ENCODE data around the gene LGR5. TPM values are rescaled to one million over a fixed set of nuclear protein-coding genes. Genes with fewer than 3 reads are reported as not detected.

The LGR5 gene
- under 1 TPM in 2 of 3 donors, not detected in 1; 0.03 to 0.16 TPM for polyA plus RNA-seq

DNA sequence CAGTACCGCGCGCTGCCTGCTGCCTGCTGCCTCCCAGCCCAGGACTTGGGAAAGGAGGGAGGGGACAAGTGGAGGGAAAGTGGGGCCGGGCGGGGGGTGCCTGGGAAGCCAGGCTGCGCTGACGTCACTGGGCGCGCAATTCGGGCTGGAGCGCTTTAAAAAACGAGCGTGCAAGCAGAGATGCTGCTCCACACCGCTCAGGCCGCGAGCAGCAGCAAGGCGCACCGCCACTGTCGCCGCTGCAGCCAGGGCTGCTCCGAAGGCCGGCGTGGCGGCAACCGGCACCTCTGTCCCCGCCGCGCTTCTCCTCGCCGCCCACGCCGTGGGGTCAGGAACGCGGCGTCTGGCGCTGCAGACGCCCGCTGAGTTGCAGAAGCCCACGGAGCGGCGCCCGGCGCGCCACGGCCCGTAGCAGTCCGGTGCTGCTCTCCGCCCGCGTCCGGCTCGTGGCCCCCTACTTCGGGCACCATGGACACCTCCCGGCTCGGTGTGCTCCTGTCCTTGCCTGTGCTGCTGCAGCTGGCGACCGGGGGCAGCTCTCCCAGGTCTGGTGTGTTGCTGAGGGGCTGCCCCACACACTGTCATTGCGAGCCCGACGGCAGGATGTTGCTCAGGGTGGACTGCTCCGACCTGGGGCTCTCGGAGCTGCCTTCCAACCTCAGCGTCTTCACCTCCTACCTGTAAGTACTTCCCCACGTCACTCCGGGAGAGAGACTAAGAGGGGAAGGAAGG is at the start of gene LGR5:
Gene LGR5 (plus strand): TSS at position 186 of the 732 bp plus-strand sequence. CDS start 283 bp downstream, at position 469.
- no peak within 1 kb of the TSS for H3K27ac ChIP-seq (ENCODE audit: low read depth, low read length)
- 0 to 1% (median 0%) methylated on average over 51 to 65 of the region's 65 CpGs for WGBS, 3 donors

DNA sequence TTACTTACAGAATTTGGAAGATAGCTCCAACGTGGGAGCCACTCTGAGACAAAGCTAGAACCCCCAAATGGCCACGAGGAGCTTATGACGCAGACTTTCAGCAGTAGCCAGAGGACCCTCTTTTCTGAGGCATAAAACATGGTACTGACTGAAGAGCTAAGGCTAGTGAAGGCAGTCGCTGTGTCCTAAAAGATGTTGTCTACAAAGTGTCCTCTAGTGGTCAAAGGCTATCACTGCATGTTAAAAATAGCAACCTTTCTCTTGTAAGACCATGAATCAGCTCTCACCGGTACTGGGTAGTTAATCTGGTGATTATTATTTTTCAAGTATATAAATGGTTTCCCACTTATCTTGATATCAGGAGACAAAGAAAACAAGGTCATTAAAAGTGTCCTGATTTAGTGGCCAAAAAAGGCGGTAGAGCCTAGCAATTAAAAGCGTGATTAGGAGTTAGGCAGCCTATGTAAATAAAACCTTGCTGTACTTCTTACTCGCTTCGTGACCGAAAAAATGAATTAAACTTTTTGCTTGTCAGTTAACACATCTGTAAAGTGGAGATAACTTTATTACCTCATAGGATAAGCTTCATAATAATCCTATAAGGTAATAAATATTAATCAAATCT is 47.0 kb upstream of the LGR5 start:
- 19 to 52% (median 48%) methylated on average over 10 of the region's 10 CpGs for WGBS, 3 donors
- H3K27ac ChIP-seq (ENCODE audit: low read depth, low read length), result no peak overlapping the region

- no peak overlapping the region for H3K27ac ChIP-seq (ENCODE audit: low read depth, low read length)
- WGBS, 3 donors, result 39 to 63% (median 54%) methylated on average over 4 of the region's 4 CpGs
Measured at GRCh38 chr12:71393625-71394024, 46.0 kb upstream of the LGR5 start.

- 72 to 95% (median 79%) methylated on average over 1 of the region's 1 CpG for WGBS, 3 donors
- H3K27ac ChIP-seq (ENCODE audit: low read depth, low read length), result no peak overlapping the region
Measured at GRCh38 chr12:71397433-71397954, 42.1 kb upstream of the LGR5 start.

GRCh38 chr12:71399197-71399596 is 40.4 kb upstream of the LGR5 start:
- H3K27ac ChIP-seq (ENCODE audit: low read depth, low read length), result no peak overlapping the region
- 66 to 76% (median 68%) methylated on average over 2 of the region's 2 CpGs for WGBS, 3 donors

DNA sequence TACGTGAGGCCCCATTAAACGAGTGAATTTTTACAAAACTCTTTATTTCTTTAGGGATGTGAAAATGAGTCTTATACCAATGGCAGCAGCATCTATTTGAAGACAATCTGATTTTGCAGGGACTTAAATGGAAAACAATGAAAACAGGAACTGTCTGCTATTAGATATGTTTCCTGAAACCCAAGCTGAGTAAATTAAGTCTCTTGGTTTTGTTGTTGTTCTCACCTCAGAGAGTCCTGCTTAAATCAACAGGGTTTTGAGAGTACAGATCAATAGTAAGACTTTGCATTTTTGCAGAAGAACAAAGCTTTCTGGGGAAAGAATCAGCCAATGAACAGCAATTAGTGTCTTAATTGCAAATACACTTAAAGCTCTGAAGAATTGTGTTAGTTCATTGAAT is 39.1 kb upstream of the LGR5 start:
- H3K27ac ChIP-seq (ENCODE audit: low read depth, low read length), result no peak overlapping the region
- WGBS, 3 donors, result 53 to 86% (median 55%) methylated on average over 2 of the region's 2 CpGs

- 90 to 97% (median 90%) methylated on average over 1 of the region's 1 CpG for WGBS, 3 donors
- no peak overlapping the region for H3K27ac ChIP-seq (ENCODE audit: low read depth, low read length)
Measured at GRCh38 chr12:71405884-71406283, 33.7 kb upstream of the LGR5 start.

GRCh38 chr12:71407732-71408131 is 31.9 kb upstream of the LGR5 start:
- no peak overlapping the region for H3K27ac ChIP-seq (ENCODE audit: low read depth, low read length)
- 85 to 98% (median 91%) methylated on average over 1 of the region's 1 CpG for WGBS, 3 donors

- H3K27ac ChIP-seq (ENCODE audit: low read depth, low read length), result no peak overlapping the region
Measured at GRCh38 chr12:71410844-71411243, 28.8 kb upstream of the LGR5 start.

DNA sequence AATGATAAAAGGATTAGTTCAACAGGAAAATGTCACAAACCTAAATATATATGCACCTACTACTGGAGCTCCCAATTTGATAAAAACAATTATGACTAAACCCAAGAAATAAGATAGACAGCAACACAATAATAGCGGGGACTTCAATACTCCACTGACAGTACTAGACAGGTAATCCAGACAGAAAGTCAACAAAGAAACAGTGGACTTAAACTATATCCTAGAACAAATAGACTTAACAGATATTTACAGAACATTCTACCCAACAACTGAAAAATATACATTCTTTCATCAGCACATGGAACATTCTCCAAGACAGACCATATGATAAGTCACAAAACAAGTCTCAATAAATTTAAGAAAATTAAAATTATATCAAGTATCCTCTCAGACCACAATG is 28.0 kb upstream of the LGR5 start:
- WGBS, 3 donors, result 90 to 96% (median 93%) methylated on average over 1 of the region's 1 CpG

GRCh38 chr12:71415336-71416231 is 24.0 kb upstream of the LGR5 start:
- 15 to 25% (median 23%) methylated on average over 7 of the region's 7 CpGs for WGBS, 3 donors
- H3K27ac ChIP-seq (ENCODE audit: low read depth, low read length), result no peak overlapping the region

More for the DNA sequence above, 28.0 kb upstream of the LGR5 start:
- no peak overlapping the region for H3K27ac ChIP-seq (ENCODE audit: low read depth, low read length)

GRCh38 chr12:71417181-71417580 is 22.4 kb upstream of the LGR5 start:
- 94 to 95% (median 94%) methylated on average over 3 of the region's 3 CpGs for WGBS, 3 donors
- H3K27ac ChIP-seq (ENCODE audit: low read depth, low read length), result no peak overlapping the region

DNA sequence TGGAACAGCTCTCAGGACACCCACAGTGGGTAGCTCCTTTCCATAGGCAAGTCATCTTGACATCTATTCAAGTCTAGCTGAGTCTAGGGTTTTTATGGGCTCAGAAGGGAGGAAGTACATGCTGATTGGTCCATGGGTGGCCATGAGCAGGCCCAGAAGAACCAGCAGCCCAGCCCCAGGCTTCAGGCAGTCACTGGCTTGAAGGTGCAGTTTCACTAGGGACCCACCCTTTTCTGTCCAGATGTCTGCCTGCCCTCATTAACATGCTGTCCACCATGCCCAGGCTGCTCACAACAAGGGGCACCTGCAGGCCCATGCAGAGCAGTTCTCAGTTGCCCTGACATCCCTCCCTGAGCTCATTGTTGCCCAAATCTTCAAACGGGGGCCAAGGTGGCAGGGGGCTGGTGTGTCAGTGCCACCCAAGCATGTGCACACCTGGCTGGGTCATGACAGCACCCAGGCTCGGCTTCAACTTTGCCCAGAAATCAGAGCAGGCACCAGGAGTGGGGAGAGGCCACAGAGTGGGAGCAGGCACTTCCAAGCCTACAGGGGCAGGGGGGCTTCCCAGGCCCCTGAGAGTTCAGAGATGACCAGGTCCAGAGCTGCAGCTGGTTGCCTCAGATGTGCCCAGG is 18.7 kb upstream of the LGR5 start:
- no peak overlapping the region for H3K27ac ChIP-seq (ENCODE audit: low read depth, low read length)
- WGBS, 3 donors, result 83 to 92% (median 87%) methylated on average over 2 of the region's 2 CpGs

DNA sequence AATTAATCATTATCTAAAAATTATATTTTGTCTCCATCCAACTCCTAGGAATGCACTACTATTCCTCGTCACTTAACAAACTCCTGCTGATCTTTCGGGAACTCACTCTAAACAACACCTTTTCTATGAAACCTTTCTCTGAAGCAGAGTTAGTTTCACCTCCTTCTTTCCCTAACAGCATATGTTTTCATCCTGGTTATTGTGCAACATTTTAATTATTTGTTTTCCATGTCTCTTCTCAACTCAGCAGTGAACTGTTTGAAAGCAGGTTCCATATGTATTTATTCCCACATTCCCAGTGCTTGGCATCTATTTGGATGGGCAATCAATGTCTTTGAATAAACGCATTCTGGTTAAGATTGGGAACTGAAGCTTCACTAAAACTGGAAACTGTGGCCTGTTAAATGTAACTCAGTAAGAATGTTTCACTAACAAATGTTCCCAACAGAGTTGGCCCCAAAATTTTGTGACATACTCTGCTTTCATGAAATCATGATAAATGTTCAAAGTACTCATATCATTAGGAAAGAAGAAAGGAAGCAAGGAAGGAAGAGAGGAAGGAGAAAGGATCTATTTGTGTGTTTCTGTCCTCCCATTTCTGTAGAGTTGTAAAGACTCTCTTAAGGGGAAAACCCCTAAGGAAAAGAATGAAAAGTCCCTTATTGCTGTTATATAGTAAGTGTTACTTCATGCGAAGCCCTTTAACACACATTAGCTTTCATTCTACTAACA is 13.9 kb upstream of the LGR5 start:
- WGBS, 3 donors, result 84 to 92% (median 85%) methylated on average over 4 of the region's 4 CpGs
- H3K27ac ChIP-seq (ENCODE audit: low read depth, low read length), result no peak overlapping the region

- 61 to 75% (median 65%) methylated on average over 3 of the region's 3 CpGs for WGBS, 3 donors
- no peak overlapping the region for H3K27ac ChIP-seq (ENCODE audit: low read depth, low read length)
Measured at GRCh38 chr12:71426300-71427047, 13.1 kb upstream of the LGR5 start.

DNA sequence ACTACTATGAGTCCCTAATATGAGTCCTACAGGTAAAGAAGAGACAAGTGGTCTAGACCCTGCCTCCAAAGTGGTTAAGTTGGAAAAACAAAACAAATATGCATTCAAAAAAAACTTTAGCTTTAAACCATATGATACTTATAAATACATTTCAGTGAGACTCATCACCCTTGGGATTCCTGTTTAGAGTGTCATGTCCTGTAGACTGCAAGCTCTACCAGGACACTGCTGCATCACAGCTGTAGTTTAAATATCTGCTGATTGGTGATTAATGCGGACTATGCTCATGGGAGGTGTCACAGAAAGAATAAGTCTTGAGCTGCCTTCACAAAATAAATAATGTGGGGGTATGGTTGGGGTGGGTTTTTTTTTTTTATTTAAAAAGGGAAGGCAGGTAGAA is 8.8 kb upstream of the LGR5 start:
- 50 to 100% (median 98%) methylated on average over 1 of the region's 1 CpG for WGBS, 3 donors
- no peak overlapping the region for H3K27ac ChIP-seq (ENCODE audit: low read depth, low read length)

DNA sequence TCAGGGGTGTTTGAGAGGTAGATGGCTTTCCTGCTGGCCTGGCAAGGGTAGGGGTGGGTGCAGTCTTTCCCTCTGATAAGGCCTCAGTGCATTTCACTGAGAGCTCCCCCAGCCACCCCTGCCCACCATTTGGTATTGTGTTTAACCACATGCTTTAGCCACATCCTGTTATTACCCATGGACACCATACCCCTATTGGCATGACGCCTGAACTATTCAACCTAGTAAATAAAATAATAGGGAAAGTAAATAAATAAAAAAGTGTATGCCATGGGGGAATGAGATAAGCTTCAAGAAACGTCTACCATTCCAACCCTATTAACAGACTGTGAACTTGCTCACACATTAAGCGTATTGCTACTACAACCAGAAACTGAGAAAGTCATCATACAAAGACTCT is 7.6 kb upstream of the LGR5 start:
- no peak overlapping the region for H3K27ac ChIP-seq (ENCODE audit: low read depth, low read length)
- 66 to 69% (median 68%) methylated on average over 3 of the region's 3 CpGs for WGBS, 3 donors
